ENCODE results near the gene METTL24. TPM values are rescaled to one million over a fixed set of nuclear protein-coding genes. Genes with fewer than 3 reads are reported as not detected.

METTL24 gene
- total and polyA plus RNA-seq, 2 of the 8 experiments (the other 6 are each of a cell fraction or from before 2014, with no cell fraction given): 0.30 to 0.39 TPM

GRCh38 chr6:110341663-110342596, 16.2 kb downstream of the METTL24 start:
- 69% methylated on average over 10 of the region's 10 CpGs; no CpG with 5 or more reads in 1 of the 2 experiments for WGBS, 2 experiments (ENCODE audit: extremely low coverage in 1 of 2, insufficient coverage in 1 of 2, insufficient read length in 1 of 2, insufficient replicate concordance in 2 of 2, low coverage in 1 of 2, low lambda C conversion rate in 2 of 2, missing lambda C conversion rate in 1 of 2)
- Histone ChIP-seq H2BK5ac (ENCODE audit: low read depth, low read length) (no peak overlapping the region), H3K4ac (replicated peaks; ENCODE audit: insufficient read length, low read depth, low read length) (no peak overlapping the region), H4K91ac (replicated peaks; ENCODE audit: insufficient read length, low read length) (no peak overlapping the region), H3K79me1 (ENCODE audit: low read depth, low read length) (no peaks in the 10 kb centered on the region), H2AFZ (ENCODE audit: low read length) (no peak overlapping the region), H3K79me2 (ENCODE audit: control insufficient read depth in 1 of 2, insufficient read depth in 2 of 2, low read length in 2 of 2) (no peaks in the 10 kb centered on the region), H4K20me1 (replicated peaks in 1 of 2; ENCODE audit: control insufficient read depth in 1 of 2, insufficient read depth in 2 of 2, low read length in 2 of 2) (no peaks in the 10 kb centered on the region), H3K36me3 (ENCODE audit: control insufficient read depth in 2 of 4, insufficient read depth in 4 of 4, low read length in 3 of 4) (no peaks in the 10 kb centered on the region), H3K27ac (ENCODE audit: low read depth, low read length) (no peak overlapping the region), H3K4me1 (replicated peaks in 1 of 4; ENCODE audit: control insufficient read depth in 3 of 4, insufficient read depth in 4 of 4, low read length in 3 of 4) (no peaks in the 10 kb centered on the region; a peak in 1 of 7 replicates), H2AK5ac (ENCODE audit: low read depth, low read length) (no peak overlapping the region), H4K5ac (ENCODE audit: insufficient read length, low read depth, low read length) (no peak overlapping the region), H2BK20ac (ENCODE audit: low read length) (no peak overlapping the region), H3K9me3 (ENCODE audit: insufficient read depth in 2 of 2, low read depth in 1 of 2, low read length in 1 of 2) (no peaks in the 10 kb centered on the region), H3K9ac (replicated peaks in 1 of 4; ENCODE audit: extremely low read depth in 1 of 4, low read depth in 3 of 4, low read length in 3 of 4) (no peak overlapping the region), H4K8ac (ENCODE audit: extremely low read depth, insufficient read depth, low read length) (no peak overlapping the region), H3K23ac (ENCODE audit: insufficient read length) (no peak overlapping the region), H2BK12ac (ENCODE audit: low read depth, low read length) (no peak overlapping the region), H3K56ac (replicated peaks; ENCODE audit: insufficient read length, low read depth, low read length) (no peak overlapping the region), H3K23me2 (ENCODE audit: low read depth, low read length) (no peaks in the 10 kb centered on the region), H3K4me2 (ENCODE audit: insufficient read depth in 1 of 2, low read depth in 2 of 2, low read length in 2 of 2) (no peak overlapping the region), H2BK15ac (ENCODE audit: low read length) (no peak overlapping the region), H2BK120ac (replicated peaks; ENCODE audit: low read depth, low read length) (no peak overlapping the region), H3K4me3 (ENCODE audit: extremely low read depth in 1 of 4, insufficient read depth in 2 of 4, low read depth in 3 of 4, low read length in 4 of 4) (no peak overlapping the region), H3K14ac (ENCODE audit: insufficient read length) (no peak overlapping the region), H3K27me3 (replicated peaks in 1 of 4; ENCODE audit: control insufficient read depth in 3 of 4, extremely low read depth in 1 of 4, insufficient read depth in 3 of 4, low read length in 3 of 4) (peaks cover 0 to 1% (median 0%) of the 10 kb centered on the region in 4 experiments; a peak in 1 of 7 replicates), H3K18ac (ENCODE audit: extremely low read depth, low read length) (no peak overlapping the region)
- peak in 1 of 2 experiments; percentile 57 for DNase-seq (ENCODE audit: low read depth in 1 of 2, low spot score in 2 of 2)
- ChIA-PET POLR2A (ENCODE audit: partially characterized antibody) (no interaction called here), CTCF (ENCODE audit: partially characterized antibody) (interaction anchor here (0.6 to 2.6 kb wide), 33 partner anchors 8 to 414 kb away, joined by 3 to 18 read pairs (median 3); no protein-coding TSS in a partner anchor)
- FAIRE-seq: peak; percentile 93
- TF ChIP-seq EGR1 (IDR thresholded peaks at IDR 0.05; ENCODE audit: borderline replicate concordance, low read depth, low read length) (no peak), SIN3A (conservative IDR thresholded peaks at IDR 0.05 in 1 of 2, IDR thresholded peaks at IDR 0.05 in 1 of 2; ENCODE audit: low read depth in 1 of 2, low read length in 2 of 2) (peak; percentile 70 to 88; a peak in 2 of 4 replicates), RAD21 (IDR thresholded peaks at IDR 0.05 in 1 of 2, conservative IDR thresholded peaks at IDR 0.05 in 1 of 2; ENCODE audit: low read depth in 2 of 2, low read length in 2 of 2) (peak; percentile 64 to 69), CTBP2 (IDR thresholded peaks at IDR 0.05; ENCODE audit: borderline replicate concordance, insufficient read depth, insufficient read length, low read length) (no peak), ASH2L (IDR thresholded peaks at IDR 0.05; ENCODE audit: low read length) (no peak), SP4 (IDR thresholded peaks at IDR 0.05; ENCODE audit: low read length) (no peak), CTCF (IDR thresholded peaks at IDR 0.05; ENCODE audit: control extremely low read depth in 1 of 3, insufficient read depth in 1 of 3, low read depth in 1 of 3, low read length in 3 of 3) (peak; percentile 46 to 86 (median 56))
